ENCODE results near the gene C15orf62.

GRCh38 chr15:40754574-40754882 is 15.3 kb upstream of the C15orf62 start:
- TF ChIP-seq, protein P1, sequence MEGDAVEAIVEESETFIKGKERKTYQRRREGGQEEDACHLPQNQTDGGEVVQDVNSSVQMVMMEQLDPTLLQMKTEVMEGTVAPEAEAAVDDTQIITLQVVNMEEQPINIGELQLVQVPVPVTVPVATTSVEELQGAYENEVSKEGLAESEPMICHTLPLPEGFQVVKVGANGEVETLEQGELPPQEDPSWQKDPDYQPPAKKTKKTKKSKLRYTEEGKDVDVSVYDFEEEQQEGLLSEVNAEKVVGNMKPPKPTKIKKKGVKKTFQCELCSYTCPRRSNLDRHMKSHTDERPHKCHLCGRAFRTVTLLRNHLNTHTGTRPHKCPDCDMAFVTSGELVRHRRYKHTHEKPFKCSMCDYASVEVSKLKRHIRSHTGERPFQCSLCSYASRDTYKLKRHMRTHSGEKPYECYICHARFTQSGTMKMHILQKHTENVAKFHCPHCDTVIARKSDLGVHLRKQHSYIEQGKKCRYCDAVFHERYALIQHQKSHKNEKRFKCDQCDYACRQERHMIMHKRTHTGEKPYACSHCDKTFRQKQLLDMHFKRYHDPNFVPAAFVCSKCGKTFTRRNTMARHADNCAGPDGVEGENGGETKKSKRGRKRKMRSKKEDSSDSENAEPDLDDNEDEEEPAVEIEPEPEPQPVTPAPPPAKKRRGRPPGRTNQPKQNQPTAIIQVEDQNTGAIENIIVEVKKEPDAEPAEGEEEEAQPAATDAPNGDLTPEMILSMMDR (conservative IDR thresholded peaks at IDR 0.05 in 1 of 2, IDR thresholded peaks at IDR 0.05 in 1 of 2; ENCODE audit: extremely low read depth in 1 of 2, insufficient read depth in 1 of 2, low read depth in 1 of 2, low read length in 2 of 2) = no peak
- no peak for TF ChIP-seq EZH2 (IDR thresholded peaks at IDR 0.05; ENCODE audit: borderline replicate concordance, low read length)

Data from mammary epithelial cell (primary cell).